ENCODE measurements around the gene FEM1B.

DNA sequence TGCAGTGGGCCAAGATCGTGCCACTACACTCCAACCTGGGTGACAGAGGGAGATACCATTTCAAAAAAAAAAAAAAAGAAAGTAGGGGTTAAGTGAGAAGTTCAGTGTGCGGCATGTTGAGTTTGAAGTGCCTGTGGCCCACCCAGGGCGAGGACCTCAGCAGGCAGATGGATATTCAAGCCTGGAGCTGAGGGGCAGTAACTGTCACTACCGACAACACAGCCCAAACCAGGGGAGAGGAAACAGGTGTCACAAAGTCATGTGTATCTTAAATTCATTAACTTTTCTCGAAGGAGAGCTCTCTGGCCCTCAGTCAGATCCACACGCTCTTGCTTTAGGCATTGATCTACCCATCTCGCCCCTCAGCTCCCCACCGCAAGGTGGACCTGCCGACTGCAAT lies 45.3 kb downstream of the FEM1B start:
- TF ChIP-seq, protein P1, sequence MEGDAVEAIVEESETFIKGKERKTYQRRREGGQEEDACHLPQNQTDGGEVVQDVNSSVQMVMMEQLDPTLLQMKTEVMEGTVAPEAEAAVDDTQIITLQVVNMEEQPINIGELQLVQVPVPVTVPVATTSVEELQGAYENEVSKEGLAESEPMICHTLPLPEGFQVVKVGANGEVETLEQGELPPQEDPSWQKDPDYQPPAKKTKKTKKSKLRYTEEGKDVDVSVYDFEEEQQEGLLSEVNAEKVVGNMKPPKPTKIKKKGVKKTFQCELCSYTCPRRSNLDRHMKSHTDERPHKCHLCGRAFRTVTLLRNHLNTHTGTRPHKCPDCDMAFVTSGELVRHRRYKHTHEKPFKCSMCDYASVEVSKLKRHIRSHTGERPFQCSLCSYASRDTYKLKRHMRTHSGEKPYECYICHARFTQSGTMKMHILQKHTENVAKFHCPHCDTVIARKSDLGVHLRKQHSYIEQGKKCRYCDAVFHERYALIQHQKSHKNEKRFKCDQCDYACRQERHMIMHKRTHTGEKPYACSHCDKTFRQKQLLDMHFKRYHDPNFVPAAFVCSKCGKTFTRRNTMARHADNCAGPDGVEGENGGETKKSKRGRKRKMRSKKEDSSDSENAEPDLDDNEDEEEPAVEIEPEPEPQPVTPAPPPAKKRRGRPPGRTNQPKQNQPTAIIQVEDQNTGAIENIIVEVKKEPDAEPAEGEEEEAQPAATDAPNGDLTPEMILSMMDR (IDR thresholded peaks at IDR 0.05; ENCODE audit: low read length) = no peak
- TF ChIP-seq EZH2 (IDR thresholded peaks at IDR 0.05; ENCODE audit: borderline replicate concordance, low read length) = no peak

All from OCI-LY1 (cell line).